ENCODE data around the gene PAH. TPM values are rescaled to one million over a fixed set of nuclear protein-coding genes. Genes with fewer than 3 reads are reported as not detected.

Gene PAH
- total and polyA plus RNA-seq, 10 of the 15 experiments (the other 5 are each of a cell fraction or from before 2014, with no cell fraction given): 0.20 to 4.8 (median 0.55) TPM; not detected in 1

DNA sequence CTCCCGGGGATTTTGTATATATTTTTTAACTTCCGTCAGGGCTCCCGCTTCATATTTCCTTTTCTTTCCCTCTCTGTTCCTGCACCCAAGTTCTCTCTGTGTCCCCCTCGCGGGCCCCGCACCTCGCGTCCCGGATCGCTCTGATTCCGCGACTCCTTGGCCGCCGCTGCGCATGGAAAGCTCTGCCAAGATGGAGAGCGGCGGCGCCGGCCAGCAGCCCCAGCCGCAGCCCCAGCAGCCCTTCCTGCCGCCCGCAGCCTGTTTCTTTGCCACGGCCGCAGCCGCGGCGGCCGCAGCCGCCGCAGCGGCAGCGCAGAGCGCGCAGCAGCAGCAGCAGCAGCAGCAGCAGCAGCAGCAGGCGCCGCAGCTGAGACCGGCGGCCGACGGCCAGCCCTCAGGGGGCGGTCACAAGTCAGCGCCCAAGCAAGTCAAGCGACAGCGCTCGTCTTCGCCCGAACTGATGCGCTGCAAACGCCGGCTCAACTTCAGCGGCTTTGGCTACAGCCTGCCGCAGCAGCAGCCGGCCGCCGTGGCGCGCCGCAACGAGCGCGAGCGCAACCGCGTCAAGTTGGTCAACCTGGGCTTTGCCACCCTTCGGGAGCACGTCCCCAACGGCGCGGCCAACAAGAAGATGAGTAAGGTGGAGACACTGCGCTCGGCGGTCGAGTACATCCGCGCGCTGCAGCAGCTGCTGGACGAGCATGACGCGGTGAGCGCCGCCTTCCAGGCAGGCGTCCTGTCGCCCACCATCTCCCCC, 41.2 kb upstream of the PAH start:
- Histone ChIP-seq H2AFZ (ENCODE audit: control insufficient read depth, low read depth, low read length) (peak overlapping the region; percentile 76), H3K4me1 (ENCODE audit: control insufficient read depth, insufficient read depth, low read length) (peaks cover 8% of the 10 kb centered on the region), H3K9me3 (replicated peaks; ENCODE audit: control insufficient read depth, insufficient read depth, low read length) (no peaks in the 10 kb centered on the region; the same call in 2 of the 3 replicates), H3K27me3 (replicated peaks in 1 of 2; ENCODE audit: control insufficient read depth in 2 of 2, insufficient read depth in 2 of 2, low read length in 1 of 2) (peaks cover 0 to 24% of the 10 kb centered on the region in 2 experiments; a peak in 2 of 4 replicates), H3K9ac (ENCODE audit: control insufficient read depth, insufficient read depth, low read length) (no peak overlapping the region; the same call in 1 of the 2 replicates), H3K4me3 (peak overlapping the region; percentile 81), H3K27ac (ENCODE audit: control insufficient read depth, insufficient read depth) (no peak overlapping the region), H3K79me2 (ENCODE audit: control insufficient read depth, insufficient read depth, low read length) (no peaks in the 10 kb centered on the region), H3K4me2 (ENCODE audit: control insufficient read depth, insufficient read depth) (peak overlapping the region; percentile 93), H3K36me3 (ENCODE audit: control insufficient read depth in 2 of 2, insufficient read depth in 2 of 2, low read length in 1 of 2) (no peaks in the 10 kb centered on the region), H4K20me1 (ENCODE audit: control insufficient read depth, insufficient read depth) (no peaks in the 10 kb centered on the region)
- ATAC-seq: peak; percentile 72
- CTCF ChIA-PET: interaction anchor here (1.3 to 2.0 kb wide), 4 partner anchors 11 to 538 kb away, joined by 3 to 8 read pairs (median 5); no protein-coding TSS in a partner anchor
- RAD21 ChIA-PET (ENCODE audit: unreplicated experiment): interaction anchor here (0.6 to 5.6 kb wide), 6 partner anchors 34 to 572 kb away, joined by 3 to 54 read pairs (median 4); no protein-coding TSS in a partner anchor
- in situ Hi-C loops (cut with MboI): no loop called here
- POLR2A ChIA-PET: interaction anchor here (0.9 to 1.3 kb wide), 2 partner anchors 16 to 18 kb away, joined by 3 read pairs; no protein-coding TSS in a partner anchor
- intact Hi-C loops (cut with micrococcal nuclease; ENCODE audit: unreplicated experiment): loop anchor here (2.0 to 5.0 kb wide), 3 partner anchors 157 to 484 kb away; no protein-coding TSS in a partner anchor
- WGBS (ENCODE audit: insufficient coverage, insufficient replicate concordance, low lambda C conversion rate, missing lambda C conversion rate): 2% methylated on average over 77 of the region's 83 CpGs
- SMC1A ChIA-PET (ENCODE audit: uncharacterized antibody, unreplicated experiment): interaction anchor here (1.5 to 5.9 kb wide), 2 partner anchors 223 to 590 kb away, joined by 6 to 28 read pairs; no protein-coding TSS in a partner anchor
- no TSS peak for BruUV-seq (replicated peaks)
- FAIRE-seq: no peak
- DNase-seq (ENCODE audit: low read depth, low spot score): no peak
- TF ChIP-seq BACH1 (IDR thresholded peaks at IDR 0.05; ENCODE audit: borderline replicate concordance) (peak; percentile 81), PML (IDR thresholded peaks at IDR 0.05; ENCODE audit: low read length) (no peak), TAF1 (IDR thresholded peaks at IDR 0.05; ENCODE audit: borderline replicate concordance, low read depth, low read length) (0 out of 2 replicates have a peak, but pooled peaks have one; percentile 26), HDGF (IDR thresholded peaks at IDR 0.05) (peak; percentile 47; the same call in 1 of the 2 replicates), ZZZ3 (IDR thresholded peaks at IDR 0.05; ENCODE audit: control insufficient read depth, insufficient read length, low read depth) (no peak), FOS (IDR thresholded peaks at IDR 0.05; ENCODE audit: borderline replicate concordance, extremely low read depth, insufficient read length) (no peak), RFX5 (IDR thresholded peaks at IDR 0.05; ENCODE audit: low read depth, low read length) (no peak), MYB (IDR thresholded peaks at IDR 0.05; ENCODE audit: borderline replicate concordance, low read depth, low read length) (no peak), ZNF217 (IDR thresholded peaks at IDR 0.05) (peak; percentile 75), IKZF2 (IDR thresholded peaks at IDR 0.05) (peak in 1 of 2 experiments; percentile 21; a peak in 1 of 4 replicates), RELA (IDR thresholded peaks at IDR 0.05; ENCODE audit: borderline replicate concordance, partially characterized antibody) (no peak), SMARCA5 (IDR thresholded peaks at IDR 0.05) (peak; percentile 46; the same call in 1 of the 2 replicates), BRCA1 (IDR thresholded peaks at IDR 0.05; ENCODE audit: low read depth, low read length) (no peak), GATAD2B (conservative IDR thresholded peaks at IDR 0.05; ENCODE audit: low read depth) (peak; percentile 87), CBX3 (IDR thresholded peaks at IDR 0.05; ENCODE audit: borderline replicate concordance, low read depth) (no peak), E2F4 (IDR thresholded peaks at IDR 0.05; ENCODE audit: low read depth, low read length) (no peak)
- TF ChIP-seq, protein P1, sequence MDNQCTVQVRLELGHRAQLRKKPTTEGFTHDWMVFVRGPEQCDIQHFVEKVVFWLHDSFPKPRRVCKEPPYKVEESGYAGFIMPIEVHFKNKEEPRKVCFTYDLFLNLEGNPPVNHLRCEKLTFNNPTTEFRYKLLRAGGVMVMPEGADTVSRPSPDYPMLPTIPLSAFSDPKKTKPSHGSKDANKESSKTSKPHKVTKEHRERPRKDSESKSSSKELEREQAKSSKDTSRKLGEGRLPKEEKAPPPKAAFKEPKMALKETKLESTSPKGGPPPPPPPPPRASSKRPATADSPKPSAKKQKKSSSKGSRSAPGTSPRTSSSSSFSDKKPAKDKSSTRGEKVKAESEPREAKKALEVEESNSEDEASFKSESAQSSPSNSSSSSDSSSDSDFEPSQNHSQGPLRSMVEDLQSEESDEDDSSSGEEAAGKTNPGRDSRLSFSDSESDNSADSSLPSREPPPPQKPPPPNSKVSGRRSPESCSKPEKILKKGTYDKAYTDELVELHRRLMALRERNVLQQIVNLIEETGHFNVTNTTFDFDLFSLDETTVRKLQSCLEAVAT (IDR thresholded peaks at IDR 0.05): peak; percentile 7
- TF ChIP-seq, protein P2, sequence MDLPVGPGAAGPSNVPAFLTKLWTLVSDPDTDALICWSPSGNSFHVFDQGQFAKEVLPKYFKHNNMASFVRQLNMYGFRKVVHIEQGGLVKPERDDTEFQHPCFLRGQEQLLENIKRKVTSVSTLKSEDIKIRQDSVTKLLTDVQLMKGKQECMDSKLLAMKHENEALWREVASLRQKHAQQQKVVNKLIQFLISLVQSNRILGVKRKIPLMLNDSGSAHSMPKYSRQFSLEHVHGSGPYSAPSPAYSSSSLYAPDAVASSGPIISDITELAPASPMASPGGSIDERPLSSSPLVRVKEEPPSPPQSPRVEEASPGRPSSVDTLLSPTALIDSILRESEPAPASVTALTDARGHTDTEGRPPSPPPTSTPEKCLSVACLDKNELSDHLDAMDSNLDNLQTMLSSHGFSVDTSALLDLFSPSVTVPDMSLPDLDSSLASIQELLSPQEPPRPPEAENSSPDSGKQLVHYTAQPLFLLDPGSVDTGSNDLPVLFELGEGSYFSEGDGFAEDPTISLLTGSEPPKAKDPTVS (IDR thresholded peaks at IDR 0.05; ENCODE audit: low read depth, low read length): no peak
- TF ChIP-seq, protein P3, sequence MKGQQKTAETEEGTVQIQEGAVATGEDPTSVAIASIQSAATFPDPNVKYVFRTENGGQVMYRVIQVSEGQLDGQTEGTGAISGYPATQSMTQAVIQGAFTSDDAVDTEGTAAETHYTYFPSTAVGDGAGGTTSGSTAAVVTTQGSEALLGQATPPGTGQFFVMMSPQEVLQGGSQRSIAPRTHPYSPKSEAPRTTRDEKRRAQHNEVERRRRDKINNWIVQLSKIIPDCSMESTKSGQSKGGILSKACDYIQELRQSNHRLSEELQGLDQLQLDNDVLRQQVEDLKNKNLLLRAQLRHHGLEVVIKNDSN (IDR thresholded peaks at IDR 0.05; ENCODE audit: borderline replicate concordance, extremely low read length, insufficient read depth, low read depth, low read length): no peak

Data from GM12878 (cell line).